ENCODE data around the gene QPCTL. TPM values are rescaled to one million over a fixed set of nuclear protein-coding genes. Genes with fewer than 3 reads are reported as not detected.

Gene QPCTL
- total RNA-seq, result 4.7 TPM

GRCh38 chr19:45692187-45693105, at the start of gene QPCTL:
QPCTL (plus strand) TSS chr19:45692666; CDS start chr19:45692704, 38 bp downstream.

GRCh38 chr19:45667620-45668341, 24.7 kb upstream of the QPCTL start, which contains the start of gene GIPR:
GIPR (plus strand) TSS chr19:45668221; CDS start chr19:45669521, 1,300 bp downstream.

GRCh38 chr19:45691516-45692186, 815 bp upstream of the QPCTL start, which contains the start of gene SNRPD2:
SNRPD2 (minus strand) TSS chr19:45691953; CDS start chr19:45691888, 65 bp downstream.

GRCh38 chr19:45730368-45731288, 38.2 kb downstream of the QPCTL start, which contains the start of gene FBXO46:
FBXO46 (minus strand) TSS chr19:45730896; CDS start chr19:45713495, 17,401 bp downstream.

GRCh38 chr19:45733160-45733810, 40.8 kb downstream of the QPCTL start, which contains the start of gene MEIOSIN:
MEIOSIN (plus strand) TSS chr19:45733439; CDS start chr19:45735377, 1,938 bp downstream.

Small RNA genes within 50 kb of the gene (small RNA-seq; reads per million reads assigned to genes)
- not detected for gene MIR642A (ENCODE audit: low replicate concordance)
- gene RN7SL836P (ENCODE audit: low replicate concordance), result not detected

Other genes starting within 250 kb of the QPCTL start
- gene FOSB, start 224.7 kb upstream of the QPCTL start, total RNA-seq, result 1.3 TPM
- gene RTN2, start 195.6 kb upstream of the QPCTL start, total RNA-seq, result 68.5 TPM
- 0.94 TPM for gene PPM1N, start 194.2 kb upstream of the QPCTL start, total RNA-seq
- gene VASP, start 185.2 kb upstream of the QPCTL start, total RNA-seq, result 7.8 TPM
- gene OPA3, start 107.9 kb upstream of the QPCTL start, total RNA-seq, result 2.2 TPM
- 0.31 TPM for gene GPR4, start 90.5 kb upstream of the QPCTL start, total RNA-seq
- gene EML2, start 53.3 kb upstream of the QPCTL start, total RNA-seq, result 55.1 TPM
- gene GIPR, start 24.4 kb upstream of the QPCTL start, total RNA-seq, result 0.31 TPM
- 84.5 TPM for gene SNRPD2, start 713 bp upstream of the QPCTL start, total RNA-seq
- gene FBXO46, start 38.2 kb downstream of the QPCTL start, total RNA-seq, result 14.7 TPM
- gene MEIOSIN, start 40.8 kb downstream of the QPCTL start, total RNA-seq, result not detected
- gene SIX5, start 76.6 kb downstream of the QPCTL start, total RNA-seq, result 0.63 TPM
- gene DMPK, start 89.8 kb downstream of the QPCTL start, total RNA-seq, result 36.0 TPM
- 85.8 TPM for gene DMWD, start 100.2 kb downstream of the QPCTL start, total RNA-seq
- 0.31 TPM for gene RSPH6A, start 122.6 kb downstream of the QPCTL start, total RNA-seq
- gene SYMPK, start 170.5 kb downstream of the QPCTL start, total RNA-seq, result 33.5 TPM
- gene FOXA3, start 171.7 kb downstream of the QPCTL start, total RNA-seq, result not detected
- gene IRF2BP1, start 193.5 kb downstream of the QPCTL start, total RNA-seq, result 28.8 TPM
- 1.9 TPM for gene MYPOP, start 209.9 kb downstream of the QPCTL start, total RNA-seq
- not detected for gene NANOS2, start 222.1 kb downstream of the QPCTL start, total RNA-seq

Measured in parietal lobe (tissue), 2 donors.